ENCODE measurements around the gene QSOX1. TPM values are rescaled to one million over a fixed set of nuclear protein-coding genes. Genes with fewer than 3 reads are reported as not detected.
A peak's percentile ranks its signal among the peaks of the same experiment; 100 is the strongest.
"Not testable (repeated sequence)": the region's sequence is repeated elsewhere in the genome, so short reads cannot be mapped to it uniquely, and the experiment has no call there.

Gene QSOX1
- total and polyA plus RNA-seq, 7 experiments from 2014 or later, result 9.3 to 55.6 (median 23.6) TPM

DNA sequence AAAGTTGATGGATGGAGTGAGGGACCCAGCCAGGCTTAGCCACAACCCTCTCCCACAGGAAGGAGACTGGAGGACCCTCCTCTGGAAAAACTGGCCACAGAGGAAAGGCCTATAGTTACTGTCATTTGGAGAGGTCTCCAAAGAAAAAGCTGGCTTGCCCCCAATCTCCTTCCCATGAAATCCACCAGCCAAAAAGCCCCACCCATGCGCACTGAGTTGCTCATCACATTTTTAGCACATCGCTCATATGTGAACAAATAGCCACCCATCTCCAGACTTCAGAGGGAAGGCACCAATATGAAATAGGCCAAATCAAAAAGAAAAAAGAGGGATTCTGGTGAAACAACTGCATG lies 36.9 kb upstream of the QSOX1 start:
- H3K9me3 ChIP-seq (ENCODE audit: control insufficient read depth in 2 of 3, low read length in 3 of 3), result no peaks in the 10 kb centered on the region
- ChIA-PET POLR2A (no interaction called here), CTCF (no interaction called here)
- no peaks in the 10 kb centered on the region for H3K27me3 Mint-ChIP-seq
- H3K9me3 Mint-ChIP-seq, result peaks cover 0 to 7% (median 0%) of the 10 kb centered on the region in 11 donors
- ATAC-seq (no peak), DNase-seq (no peak)
- intact Hi-C loops (cut with micrococcal nuclease), result no loop called here
- peaks cover 0 to under 1% (median 0%) of the 10 kb centered on the region in 3 experiments for H3K36me3 ChIP-seq (ENCODE audit: control insufficient read depth in 2 of 3, insufficient read depth in 3 of 3, low read length in 3 of 3)
- no peak overlapping the region for H3K4me3 Mint-ChIP-seq
- peaks cover 1 to 15% (median 4%) of the 10 kb centered on the region in 5 donors for H3K36me3 Mint-ChIP-seq
- no peak overlapping the region for H3K27ac Mint-ChIP-seq
- no peak overlapping the region for H3K27ac ChIP-seq (ENCODE audit: low read depth, low read length)
- no peak overlapping the region for H3K4me3 ChIP-seq (ENCODE audit: low read length)
- no peaks in the 10 kb centered on the region for H3K4me1 ChIP-seq (ENCODE audit: control insufficient read depth in 2 of 2, insufficient read depth in 2 of 2, low read length in 2 of 2)
- H3K27me3 ChIP-seq (ENCODE audit: control insufficient read depth in 2 of 2, insufficient read depth in 2 of 2, low read length in 2 of 2), result no peaks in the 10 kb centered on the region
- H3K4me1 Mint-ChIP-seq, result peaks cover 0 to 4% (median 0%) of the 10 kb centered on the region in 7 donors

- H3K4me1 Mint-ChIP-seq, result peaks cover 0 to 4% (median 0%) of the 10 kb centered on the region in 7 donors
- no peak overlapping the region for H3K4me3 Mint-ChIP-seq
- DNase-seq (no peak), ATAC-seq (no peak)
- Histone ChIP-seq H3K27me3 (ENCODE audit: control insufficient read depth in 2 of 2, insufficient read depth in 2 of 2, low read length in 2 of 2) (no peaks in the 10 kb centered on the region), H3K36me3 (ENCODE audit: control insufficient read depth in 2 of 3, insufficient read depth in 3 of 3, low read length in 3 of 3) (no peaks in the 10 kb centered on the region), H3K27ac (ENCODE audit: low read depth, low read length) (no peak overlapping the region), H3K4me1 (ENCODE audit: control insufficient read depth in 2 of 2, insufficient read depth in 2 of 2, low read length in 2 of 2) (no peaks in the 10 kb centered on the region), H3K9me3 (ENCODE audit: control insufficient read depth in 2 of 3, low read length in 3 of 3) (no peaks in the 10 kb centered on the region), H3K4me3 (ENCODE audit: low read length) (no peak overlapping the region)
- H3K9me3 Mint-ChIP-seq, result peaks cover 0 to 7% (median 0%) of the 10 kb centered on the region in 11 donors
- intact Hi-C loops (cut with micrococcal nuclease), result no loop called here
- H3K27me3 Mint-ChIP-seq, result peaks cover 0 to 3% (median 0%) of the 10 kb centered on the region in 5 donors
- ChIA-PET CTCF (no interaction called here), POLR2A (no interaction called here)
- H3K36me3 Mint-ChIP-seq, result peaks cover 0 to 7% (median 4%) of the 10 kb centered on the region in 5 donors
- no peak overlapping the region for H3K27ac Mint-ChIP-seq
Observed at GRCh38 chr1:180119837-180120236, 34.8 kb upstream of the QSOX1 start.

DNA sequence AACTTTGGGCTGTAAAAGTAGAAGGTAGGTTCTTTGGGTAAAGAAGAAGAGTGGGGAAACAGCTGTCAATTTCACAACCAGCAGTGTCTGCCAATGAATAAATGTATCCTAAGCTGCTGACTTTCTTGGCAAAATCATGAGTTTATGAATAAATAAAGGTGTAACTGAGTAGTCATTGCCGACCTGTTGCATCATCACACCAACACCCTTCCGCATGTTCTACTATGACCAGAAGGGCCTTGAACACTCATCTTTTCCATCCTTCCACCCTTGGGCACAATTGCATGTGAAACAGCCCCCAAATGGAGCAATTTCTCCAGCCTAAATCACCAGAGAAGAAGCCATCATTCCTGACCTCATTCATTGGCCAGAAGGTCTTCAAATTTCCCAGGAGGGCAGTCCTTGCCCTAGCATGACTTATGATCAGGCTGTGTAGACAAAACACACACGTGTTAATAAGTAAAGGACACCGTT lies 31.2 kb upstream of the QSOX1 start:
- H3K36me3 ChIP-seq (ENCODE audit: control insufficient read depth in 2 of 3, insufficient read depth in 3 of 3, low read length in 3 of 3), result no peaks in the 10 kb centered on the region
- no peaks in the 10 kb centered on the region for H3K9me3 ChIP-seq (ENCODE audit: control insufficient read depth in 2 of 3, low read length in 3 of 3)
- no peaks in the 10 kb centered on the region for H3K36me3 Mint-ChIP-seq
- DNase-seq (no peak), ATAC-seq (no peak)
- no peak overlapping the region for H3K27ac Mint-ChIP-seq
- peaks cover 0 to 2% (median 0%) of the 10 kb centered on the region in 11 donors for H3K9me3 Mint-ChIP-seq
- H3K4me1 Mint-ChIP-seq, result peaks cover 0 to 8% (median 5%) of the 10 kb centered on the region in 7 donors
- H3K4me1 ChIP-seq (ENCODE audit: control insufficient read depth in 2 of 2, insufficient read depth in 2 of 2, low read length in 2 of 2), result no peaks in the 10 kb centered on the region
- H3K27ac ChIP-seq (ENCODE audit: low read depth, low read length), result no peak overlapping the region
- intact Hi-C loops (cut with micrococcal nuclease), result no loop called here
- no peaks in the 10 kb centered on the region for H3K27me3 ChIP-seq (ENCODE audit: control insufficient read depth in 2 of 2, insufficient read depth in 2 of 2, low read length in 2 of 2)
- no peak overlapping the region for H3K4me3 ChIP-seq (ENCODE audit: low read length)
- H3K27me3 Mint-ChIP-seq, result peaks cover 0 to 5% (median 0%) of the 10 kb centered on the region in 5 donors
- ChIA-PET POLR2A (no interaction called here), CTCF (no interaction called here)
- H3K4me3 Mint-ChIP-seq, result no peak overlapping the region

- peaks cover 0 to 3% (median 0%) of the 10 kb centered on the region in 11 donors for H3K9me3 Mint-ChIP-seq
- H3K4me3 ChIP-seq (ENCODE audit: low read length), result no peak overlapping the region
- no peaks in the 10 kb centered on the region for H3K36me3 ChIP-seq (ENCODE audit: control insufficient read depth in 2 of 3, insufficient read depth in 3 of 3, low read length in 3 of 3)
- ChIA-PET CTCF (no interaction called here), POLR2A (no interaction called here)
- no peaks in the 10 kb centered on the region for H3K4me1 ChIP-seq (ENCODE audit: control insufficient read depth in 2 of 2, insufficient read depth in 2 of 2, low read length in 2 of 2)
- H3K27me3 ChIP-seq (ENCODE audit: control insufficient read depth in 2 of 2, insufficient read depth in 2 of 2, low read length in 2 of 2), result no peaks in the 10 kb centered on the region
- no peak overlapping the region for H3K27ac Mint-ChIP-seq
- H3K9me3 ChIP-seq (ENCODE audit: control insufficient read depth in 2 of 3, low read length in 3 of 3), result no peaks in the 10 kb centered on the region
- H3K27ac ChIP-seq (ENCODE audit: low read depth, low read length), result no peak overlapping the region
- peaks cover 10 to 25% (median 13%) of the 10 kb centered on the region in 5 donors for H3K27me3 Mint-ChIP-seq
- H3K4me3 Mint-ChIP-seq, result no peak overlapping the region
- intact Hi-C loops (cut with micrococcal nuclease), result no loop called here
- no peaks in the 10 kb centered on the region for H3K36me3 Mint-ChIP-seq
- no peak for DNase-seq
- ATAC-seq, result no peak
- H3K4me1 Mint-ChIP-seq, result peaks cover 0 to 11% (median 6%) of the 10 kb centered on the region in 7 donors
Observed at GRCh38 chr1:180130651-180131050, 24.0 kb upstream of the QSOX1 start.

DNA sequence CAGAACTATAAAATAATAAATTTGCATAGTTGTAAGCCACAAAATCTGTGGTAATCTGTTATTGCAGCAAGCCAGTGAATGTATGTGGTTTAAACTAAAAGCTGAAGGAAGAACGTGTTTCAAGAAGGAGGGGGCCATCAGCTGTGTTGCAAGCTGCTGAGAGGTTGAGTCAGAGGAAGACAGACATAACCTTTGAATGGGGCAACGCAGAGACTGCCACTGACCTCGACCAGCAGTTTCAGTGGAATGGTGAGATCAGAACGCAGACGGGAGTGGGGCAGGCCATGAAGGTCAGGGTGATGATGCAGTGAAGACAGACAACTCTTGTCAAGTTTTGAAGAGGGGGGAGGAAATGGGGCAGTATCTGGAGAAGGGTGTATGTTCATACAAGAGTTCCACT lies 23.2 kb upstream of the QSOX1 start:
- DNase-seq (no peak), ATAC-seq (peak; percentile 93)
- Mint-ChIP-seq H3K27me3 (peaks cover 15 to 29% (median 20%) of the 10 kb centered on the region in 5 donors), H3K9me3 (peaks cover 0 to 8% (median 4%) of the 10 kb centered on the region in 11 donors), H3K27ac (no peak overlapping the region), H3K36me3 (peaks cover 0 to 7% (median 0%) of the 10 kb centered on the region in 5 donors), H3K4me1 (peaks cover 0 to 11% (median 5%) of the 10 kb centered on the region in 7 donors), H3K4me3 (no peak overlapping the region)
- CTCF ChIA-PET, result no interaction called here
- H3K27me3 ChIP-seq (ENCODE audit: control insufficient read depth in 2 of 2, insufficient read depth in 2 of 2, low read length in 2 of 2), result no peaks in the 10 kb centered on the region
- intact Hi-C loops (cut with micrococcal nuclease), result no loop called here
- no peaks in the 10 kb centered on the region for H3K36me3 ChIP-seq (ENCODE audit: control insufficient read depth in 2 of 3, insufficient read depth in 3 of 3, low read length in 3 of 3)
- H3K9me3 ChIP-seq (ENCODE audit: control insufficient read depth in 2 of 3, low read length in 3 of 3), result no peaks in the 10 kb centered on the region
- H3K27ac ChIP-seq (ENCODE audit: low read depth, low read length), result no peak overlapping the region
- no peaks in the 10 kb centered on the region for H3K4me1 ChIP-seq (ENCODE audit: control insufficient read depth in 2 of 2, insufficient read depth in 2 of 2, low read length in 2 of 2)
- H3K4me3 ChIP-seq (ENCODE audit: low read length), result no peak overlapping the region
- POLR2A ChIA-PET, result no interaction called here

GRCh38 chr1:180133193-180133592 lies 21.5 kb upstream of the QSOX1 start:
- no peak for DNase-seq
- Histone ChIP-seq H3K36me3 (ENCODE audit: control insufficient read depth in 2 of 3, insufficient read depth in 3 of 3, low read length in 3 of 3) (no peaks in the 10 kb centered on the region), H3K27me3 (ENCODE audit: control insufficient read depth in 2 of 2, insufficient read depth in 2 of 2, low read length in 2 of 2) (no peaks in the 10 kb centered on the region), H3K9me3 (ENCODE audit: control insufficient read depth in 2 of 3, low read length in 3 of 3) (no peaks in the 10 kb centered on the region), H3K4me1 (ENCODE audit: control insufficient read depth in 2 of 2, insufficient read depth in 2 of 2, low read length in 2 of 2) (no peaks in the 10 kb centered on the region), H3K27ac (ENCODE audit: low read depth, low read length) (no peak overlapping the region), H3K4me3 (ENCODE audit: low read length) (no peak overlapping the region)
- ChIA-PET CTCF (no interaction called here), POLR2A (no interaction called here)
- H3K27me3 Mint-ChIP-seq, result peaks cover 20 to 31% (median 25%) of the 10 kb centered on the region in 5 donors
- H3K4me1 Mint-ChIP-seq, result peaks cover 0 to 6% (median 0%) of the 10 kb centered on the region in 7 donors
- H3K4me3 Mint-ChIP-seq, result no peak overlapping the region
- no peak for ATAC-seq
- peaks cover 0 to 14% (median 0%) of the 10 kb centered on the region in 5 donors for H3K36me3 Mint-ChIP-seq
- intact Hi-C loops (cut with micrococcal nuclease), result no loop called here
- no peak overlapping the region for H3K27ac Mint-ChIP-seq
- H3K9me3 Mint-ChIP-seq, result peaks cover 0 to 16% (median 10%) of the 10 kb centered on the region in 11 donors

- H3K4me1 Mint-ChIP-seq; H3K27ac ChIP-seq (ENCODE audit: low read depth, low read length); POLR2A ChIA-PET; H3K4me1 ChIP-seq (ENCODE audit: control insufficient read depth in 2 of 2, insufficient read depth in 2 of 2, low read length in 2 of 2); H3K27me3 ChIP-seq (ENCODE audit: control insufficient read depth in 2 of 2, insufficient read depth in 2 of 2, low read length in 2 of 2); H3K9me3 ChIP-seq (ENCODE audit: control insufficient read depth in 2 of 3, low read length in 3 of 3); ATAC-seq; intact Hi-C loops (cut with micrococcal nuclease); CTCF ChIA-PET; DNase-seq; H3K36me3 ChIP-seq (ENCODE audit: control insufficient read depth in 2 of 3, insufficient read depth in 3 of 3, low read length in 3 of 3); H3K27ac Mint-ChIP-seq; H3K4me3 ChIP-seq (ENCODE audit: low read length); H3K4me3 Mint-ChIP-seq: not testable (repeated sequence)
- H3K36me3 Mint-ChIP-seq, result peaks cover 0 to 14% (median 0%) of the 10 kb centered on the region in 5 donors
- H3K27me3 Mint-ChIP-seq, result peaks cover 20 to 31% (median 25%) of the 10 kb centered on the region in 5 donors
- peaks cover 0 to 16% (median 10%) of the 10 kb centered on the region in 11 donors for H3K9me3 Mint-ChIP-seq
Observed at GRCh38 chr1:180133688-180134087, 21.0 kb upstream of the QSOX1 start.

All from naive thymus-derived CD4-positive, alpha-beta T cell (primary cell).